Measurements from ENCODE around the gene TBCD.

Gene TBCD

GRCh38 chr17:82859431-82860403 lies 107.9 kb downstream of the TBCD start:
- no peak for DNase-seq

GRCh38 chr17:82860606-82861392 lies 108.9 kb downstream of the TBCD start:
- no peak for DNase-seq

- no peak for DNase-seq
Measured at GRCh38 chr17:82861393-82861775, 109.5 kb downstream of the TBCD start.

- no peak for DNase-seq
Measured at GRCh38 chr17:82862191-82862590, 110.3 kb downstream of the TBCD start.

GRCh38 chr17:82862737-82863382 lies 111.0 kb downstream of the TBCD start:
- no peak for DNase-seq

- no peak for DNase-seq
Measured at GRCh38 chr17:82863383-82863940, 111.6 kb downstream of the TBCD start.

- no peak for DNase-seq
Measured at GRCh38 chr17:82863941-82864712, 112.3 kb downstream of the TBCD start.

GRCh38 chr17:82864713-82865248 lies 112.9 kb downstream of the TBCD start:
- DNase-seq, result peak; percentile 75

- DNase-seq, result no peak
Measured at GRCh38 chr17:82865274-82865673, 113.4 kb downstream of the TBCD start.

GRCh38 chr17:82865774-82866395 lies 114.0 kb downstream of the TBCD start:
- DNase-seq, result no peak

- DNase-seq, result peak; percentile 78
Measured at GRCh38 chr17:82866590-82867191, 114.8 kb downstream of the TBCD start.

- no peak for DNase-seq
Measured at GRCh38 chr17:82867763-82868325, 116.0 kb downstream of the TBCD start.

GRCh38 chr17:82868715-82869131 lies 116.9 kb downstream of the TBCD start:
- DNase-seq, result no peak

GRCh38 chr17:82869536-82869935 lies 117.7 kb downstream of the TBCD start:
- DNase-seq, result no peak

- DNase-seq, result no peak
Measured at GRCh38 chr17:82870091-82870491, 118.2 kb downstream of the TBCD start.

- DNase-seq, result no peak
Measured at GRCh38 chr17:82870541-82870940, 118.7 kb downstream of the TBCD start.

- DNase-seq, result no peak
Measured at GRCh38 chr17:82871056-82871775, 119.4 kb downstream of the TBCD start.

GRCh38 chr17:82871776-82872561 lies 120.1 kb downstream of the TBCD start:
- DNase-seq, result no peak

All from SHP77 treated with DMSO at 0.1 percent for 48 hours (cell line).